Stimulated activated CD8-positive, alpha-beta memory T cell treated with anti-CD3 and anti-CD28 coated beads, Interleukin-2, amount 100 ng/mL, for 1 hour (primary cell): Measurements from ENCODE around the gene ENTPD2.
"Not testable (repeated sequence)": the region's sequence is repeated elsewhere in the genome, so short reads cannot be mapped to it uniquely, and the experiment has no call there.

Experiments
- DNase-seq, 2 donors: peaks; one replicate each; pipeline ENCODE4 v3.0.0-alpha.2; 2020; ENCODE audit warnings: low read depth in 2 of 2

The ENTPD2 gene

DNA sequence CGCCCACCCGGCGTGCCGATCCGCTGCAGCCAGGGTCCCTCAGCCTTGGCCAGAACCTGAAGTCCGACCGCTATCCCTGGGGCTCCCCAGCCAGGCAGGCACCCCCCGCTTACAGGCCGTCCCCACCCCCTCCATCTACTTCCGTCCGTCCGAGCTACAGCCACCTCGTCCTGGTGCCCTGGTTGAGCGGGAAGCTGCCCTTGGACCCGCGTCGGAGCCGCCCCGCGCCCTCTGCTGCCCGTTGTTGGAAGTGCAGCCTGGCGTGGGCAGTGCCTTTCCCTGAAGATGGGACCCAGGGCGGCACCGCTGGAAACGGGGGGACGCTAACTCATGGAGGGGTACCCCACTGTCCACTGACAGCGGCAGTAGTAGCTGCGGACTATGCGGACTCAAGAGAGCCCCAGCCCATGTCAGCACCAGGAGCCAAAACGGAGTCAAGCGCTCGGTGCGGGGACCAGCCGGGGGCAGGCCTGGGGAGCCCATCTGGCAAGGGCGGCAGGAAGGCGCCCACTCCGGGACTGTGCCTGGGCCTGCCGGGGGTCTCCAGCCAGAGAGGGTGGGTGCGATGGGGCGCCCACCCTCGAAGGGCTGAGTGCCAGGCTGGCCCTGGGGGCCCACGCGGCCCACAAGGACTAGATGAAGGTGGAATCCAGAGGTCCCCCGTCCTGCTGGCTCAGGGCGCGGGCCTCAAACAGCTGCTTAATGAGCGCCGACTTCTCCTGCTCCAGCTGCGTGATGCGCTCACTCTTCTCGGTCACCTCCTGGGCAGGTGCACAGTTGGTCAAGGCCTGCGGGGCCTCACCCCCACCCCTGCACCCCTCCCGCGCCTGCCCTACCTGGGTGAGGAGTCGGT, 10.4 kb upstream of the ENTPD2 start:
- peak in 1 of 2 donors; percentile 23 for DNase-seq

DNA sequence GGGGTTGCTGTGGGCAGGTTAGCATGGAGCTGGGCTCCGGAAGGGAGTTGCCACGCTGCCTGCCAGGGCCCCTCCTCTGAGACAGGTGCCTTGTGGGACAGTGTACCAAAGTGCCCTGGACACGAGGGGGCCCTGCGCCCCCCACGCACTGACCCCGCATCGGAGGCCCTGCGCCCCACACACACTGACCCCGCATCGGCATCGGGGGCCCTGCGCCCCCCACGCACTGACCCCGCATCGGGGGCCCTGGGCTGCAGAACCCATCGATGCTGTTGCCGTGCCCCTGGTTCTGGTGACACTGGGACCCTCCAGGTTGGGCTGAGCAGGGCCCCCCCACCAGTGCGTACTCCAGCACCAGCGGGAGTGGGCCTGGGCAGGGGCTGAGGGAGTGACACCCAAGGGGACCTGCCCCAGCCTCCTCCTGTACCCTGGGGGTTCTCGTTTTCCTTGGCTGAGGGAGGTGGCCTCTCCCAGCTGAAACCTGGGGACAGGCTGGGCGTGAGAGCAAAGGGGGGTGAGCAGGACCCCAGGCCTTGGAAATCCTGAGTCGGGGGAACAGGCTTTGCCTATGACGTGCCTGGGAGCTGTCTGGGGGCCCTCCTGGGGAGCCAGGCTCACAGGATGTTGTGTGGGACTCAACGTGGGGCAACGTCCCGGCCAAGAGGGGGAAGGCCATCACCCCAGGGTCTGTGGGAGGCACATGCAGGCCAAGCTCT, 9.6 kb upstream of the ENTPD2 start:
- DNase-seq, result no peak

DNA sequence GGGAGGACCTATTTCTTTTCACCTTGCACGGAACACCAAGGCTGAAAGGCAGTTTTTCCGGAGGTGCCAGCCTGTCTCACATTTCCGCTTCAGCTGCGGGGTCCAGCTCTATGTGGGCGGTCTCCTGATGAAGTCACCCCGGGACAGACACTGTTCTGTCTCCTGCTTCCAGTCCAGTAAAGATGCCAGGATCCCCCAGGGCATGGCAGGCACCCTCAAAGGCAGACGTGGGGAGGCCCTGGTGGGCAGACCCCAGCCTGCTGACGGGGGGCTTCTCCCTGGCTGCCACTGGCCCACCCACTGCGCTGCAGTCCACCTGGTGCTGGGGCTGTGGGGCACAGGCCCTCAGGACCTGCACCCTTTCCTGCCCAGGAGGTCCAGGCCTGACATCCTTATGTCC, 8.9 kb upstream of the ENTPD2 start:
- DNase-seq, result not testable (repeated sequence)

DNA sequence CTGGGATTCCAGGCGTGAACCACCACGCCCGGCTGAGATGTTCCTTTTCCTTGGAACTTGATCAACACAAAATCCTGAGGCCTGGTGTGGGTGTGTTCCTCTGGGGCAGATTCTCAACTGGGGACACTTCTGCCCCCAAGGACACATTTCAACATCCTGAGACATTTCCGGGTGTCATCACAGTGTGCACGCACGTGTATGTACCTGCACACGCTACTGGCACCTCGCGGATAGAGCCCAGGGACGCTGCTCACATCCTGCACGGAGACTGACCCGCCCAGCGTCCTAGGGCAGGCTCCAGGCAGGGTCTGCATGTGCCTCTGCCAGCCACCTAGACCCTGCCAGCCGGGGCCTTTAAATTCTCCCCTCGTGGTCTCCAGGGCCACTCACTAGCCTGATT, 8.5 kb upstream of the ENTPD2 start:
- no peak for DNase-seq

DNA sequence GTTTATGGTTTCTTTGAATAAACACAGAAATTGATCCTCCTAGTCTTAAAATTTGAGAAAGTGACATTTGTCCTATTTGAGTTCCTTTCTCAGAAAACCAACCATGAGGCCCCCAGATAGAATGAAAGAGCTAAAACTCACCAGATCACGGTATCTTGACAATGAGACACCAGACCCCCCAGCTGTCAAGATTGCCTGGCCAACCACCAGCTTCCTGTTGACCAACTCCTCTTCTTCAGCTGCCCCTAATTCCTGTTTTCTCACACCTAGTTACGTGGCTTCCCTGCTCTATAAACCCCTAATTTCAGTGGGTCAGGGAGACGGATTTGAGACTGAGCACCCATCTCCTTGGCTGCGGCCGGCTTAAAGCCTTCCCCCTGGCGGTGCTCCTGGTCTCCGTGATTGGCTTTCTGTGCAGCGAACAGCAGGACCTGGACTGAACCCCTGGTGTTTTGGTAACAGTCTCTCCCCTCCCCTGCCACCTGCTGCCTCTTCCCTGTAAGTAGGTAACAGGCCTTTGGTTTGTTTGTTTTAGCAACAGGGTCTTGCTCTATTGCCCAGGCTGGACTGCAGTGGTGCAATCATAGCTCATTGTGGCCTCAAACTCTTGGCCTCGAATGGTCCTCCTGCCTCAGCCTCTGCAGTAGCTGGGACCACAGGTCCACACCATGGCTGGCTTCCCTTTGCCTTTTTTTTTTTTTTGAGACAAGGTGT, 4.8 kb upstream of the ENTPD2 start:
- DNase-seq, result no peak

DNA sequence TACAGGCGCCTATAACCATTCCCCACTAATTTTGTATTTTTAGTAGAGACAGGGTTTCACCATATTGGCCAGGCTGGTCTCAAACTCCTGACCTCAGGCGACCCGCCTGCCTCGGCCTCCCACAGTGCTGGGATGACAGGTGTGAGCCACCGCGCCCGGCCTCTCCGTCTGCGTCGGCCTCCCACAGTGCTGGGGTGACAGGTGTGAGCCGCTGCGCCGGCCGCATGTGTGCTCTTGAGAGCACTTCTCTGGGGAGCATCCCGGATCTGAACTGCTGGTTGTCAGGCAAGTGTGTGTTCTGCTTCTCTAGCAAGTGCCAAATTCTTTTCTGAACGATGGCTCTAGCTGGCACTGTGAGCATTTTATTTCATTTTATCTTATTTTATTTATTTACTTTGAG, 3.7 kb upstream of the ENTPD2 start:
- no peak for DNase-seq

DNA sequence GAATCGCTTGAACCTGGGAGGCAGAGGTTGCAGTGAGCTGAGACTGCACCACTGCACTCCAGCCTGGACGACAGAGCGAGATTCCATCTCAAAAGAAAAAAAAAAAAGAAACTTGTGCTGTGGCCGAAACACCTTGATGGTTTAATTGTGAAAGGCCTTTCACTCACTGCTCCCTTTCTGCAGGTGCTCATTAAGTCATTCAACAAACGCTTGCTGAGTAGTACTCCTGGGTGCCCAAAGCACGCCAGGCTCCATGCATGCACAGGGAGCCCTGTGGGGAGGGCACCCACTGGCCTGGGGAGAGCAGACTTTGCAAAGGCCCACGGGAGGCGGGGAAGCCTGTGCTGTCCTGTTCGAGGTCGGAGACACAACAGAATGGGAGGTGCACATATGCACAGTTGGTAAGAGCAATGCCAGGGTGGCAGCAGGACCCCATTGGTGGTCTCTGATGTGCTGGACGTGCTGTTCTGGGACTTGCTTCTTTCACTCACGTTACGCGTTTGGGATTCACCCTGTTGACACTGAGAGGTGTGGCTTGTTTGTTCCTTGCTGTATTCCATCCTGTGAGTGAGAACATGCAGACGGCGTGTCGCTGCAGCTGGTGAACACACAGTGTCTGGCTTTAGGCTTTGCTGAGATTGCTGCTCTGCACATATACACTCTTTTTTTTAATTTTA, 3.0 kb upstream of the ENTPD2 start:
- no peak for DNase-seq

DNA sequence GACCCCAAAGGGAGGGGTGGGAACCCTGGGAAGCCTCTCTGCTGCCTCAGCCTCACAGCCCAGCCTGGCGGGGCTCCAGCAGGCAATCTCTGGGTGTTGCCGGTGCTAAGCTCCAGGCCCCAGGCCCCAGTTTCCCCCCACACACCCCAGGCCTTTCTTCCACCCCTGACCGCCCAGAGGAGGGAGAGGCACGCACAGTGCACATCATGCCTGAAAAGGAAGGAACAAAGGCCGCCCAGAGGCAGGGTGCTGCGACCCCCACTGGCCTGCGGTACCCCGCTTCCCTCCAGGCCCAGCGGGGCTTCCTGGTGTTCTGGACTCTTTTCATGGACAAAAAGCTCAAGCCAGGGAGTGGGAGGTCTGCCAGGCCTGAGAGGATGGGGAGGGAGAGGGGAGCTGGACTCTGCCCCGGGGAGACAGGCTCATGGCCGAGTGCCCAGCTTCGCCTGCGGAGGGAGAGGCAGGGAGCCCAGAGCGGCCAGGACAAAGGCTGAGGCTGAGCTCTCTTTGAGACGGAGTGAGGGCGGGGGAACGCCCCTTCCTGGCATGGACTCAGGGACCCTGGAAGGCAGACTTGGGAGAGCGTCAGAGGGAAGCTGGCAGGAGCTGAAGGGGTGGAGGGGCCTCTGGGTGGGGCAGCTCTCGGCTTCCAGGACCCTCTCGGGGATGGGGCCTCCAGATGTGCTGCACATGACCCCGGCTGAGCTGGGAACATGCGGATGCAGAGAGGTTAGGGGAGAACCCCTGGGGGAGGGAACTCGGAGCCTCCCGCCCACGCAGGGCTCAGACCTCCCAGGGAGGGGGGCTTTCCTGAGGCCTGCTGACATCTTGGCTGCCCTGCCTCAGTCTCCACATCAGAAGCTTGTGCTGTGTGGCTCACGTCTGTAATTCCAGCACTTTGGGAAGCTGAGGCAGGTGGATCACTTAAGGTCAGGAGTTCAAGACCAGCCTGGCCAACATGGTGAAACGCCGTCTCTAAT, 1.8 kb upstream of the ENTPD2 start:
- no peak for DNase-seq

DNA sequence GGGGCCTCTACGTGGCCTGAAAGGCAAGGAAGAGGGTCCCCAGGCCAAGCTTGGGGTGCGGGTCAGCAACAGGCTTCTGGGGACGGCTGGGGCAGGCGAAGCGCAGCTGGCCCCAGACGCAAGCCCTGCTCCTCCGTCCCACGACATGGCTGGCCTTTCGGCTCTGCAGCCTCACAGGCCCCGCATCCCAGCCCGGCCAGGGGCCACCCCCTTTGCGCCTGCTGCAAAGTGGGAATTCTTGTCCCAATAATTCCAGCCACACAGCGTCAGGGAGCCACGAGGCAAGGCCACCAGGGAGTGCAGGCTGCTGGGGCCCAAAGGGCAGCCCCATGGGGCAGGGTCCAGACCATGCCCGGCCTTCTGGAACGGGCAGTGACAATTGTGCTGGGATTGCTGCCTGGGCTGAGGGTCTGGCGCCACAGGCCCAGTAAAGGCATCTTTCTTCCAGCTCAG, 1.1 kb upstream of the ENTPD2 start:
- no peak for DNase-seq

DNA sequence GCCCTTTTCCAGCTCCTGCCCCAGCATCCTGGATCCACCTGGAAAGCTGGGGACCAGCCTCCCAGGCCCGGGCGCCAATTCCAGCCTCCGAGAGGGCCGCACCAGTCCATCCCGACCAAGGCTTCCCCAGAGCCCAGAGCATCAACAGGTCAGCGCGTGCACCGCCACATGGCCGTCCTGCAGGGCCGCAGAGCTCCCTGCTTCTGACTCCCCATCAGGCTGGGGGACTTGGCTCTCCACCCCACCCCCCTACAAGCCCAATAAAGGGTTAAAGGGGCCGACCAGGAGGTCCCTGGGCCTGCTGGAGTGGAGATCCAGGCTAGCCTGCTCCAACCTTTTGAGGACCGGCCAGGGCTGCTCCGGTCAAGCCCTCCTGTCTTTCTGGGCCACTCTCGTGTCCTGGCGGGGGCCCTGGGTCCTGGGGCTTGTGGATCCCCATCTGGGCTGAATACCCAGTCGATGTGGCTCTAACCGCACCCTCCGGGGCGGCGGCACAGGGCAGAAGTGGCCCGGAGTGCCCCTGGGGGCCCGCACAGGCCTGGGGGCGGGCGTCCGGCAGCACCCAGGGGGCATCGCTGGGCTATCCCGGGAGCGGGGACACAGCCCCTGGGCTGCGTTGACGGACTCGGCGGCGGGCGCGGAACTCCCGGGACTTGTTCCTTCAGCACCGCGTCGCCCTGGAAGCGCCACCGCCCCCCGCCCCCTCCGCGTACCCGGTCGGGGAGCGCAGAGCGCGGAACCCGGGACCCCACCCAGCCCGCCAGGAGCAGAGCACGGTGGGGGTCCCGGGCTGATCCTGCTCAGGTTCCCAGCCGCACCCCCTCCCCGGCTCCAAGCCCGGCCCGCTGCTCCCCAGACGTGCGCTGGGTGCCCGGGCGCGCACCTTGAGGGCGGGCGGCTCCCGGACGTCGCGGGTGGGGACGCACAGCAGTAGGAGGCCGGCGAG, 590 bp downstream of the ENTPD2 start:
- DNase-seq, result no peak

DNA sequence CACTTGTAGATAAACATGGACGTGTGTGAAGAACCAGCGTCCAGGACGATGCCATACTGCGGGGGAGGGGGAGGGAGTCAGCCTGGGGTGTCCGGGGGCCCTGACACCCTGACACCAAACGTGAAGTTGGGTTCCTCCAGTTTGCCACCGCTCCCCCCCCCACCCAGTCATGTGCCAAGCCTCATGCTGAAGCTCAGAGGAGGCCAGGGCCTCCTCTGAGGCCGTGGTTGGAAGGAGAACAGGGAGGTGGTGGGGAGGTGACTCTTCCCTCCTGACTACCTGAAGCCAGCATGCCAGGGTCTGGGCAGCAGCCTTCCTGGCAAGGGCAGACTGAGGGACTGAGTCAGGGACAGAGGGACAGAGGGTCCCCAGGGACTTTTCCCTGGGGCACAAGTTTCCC, 1.6 kb downstream of the ENTPD2 start:
- no peak for DNase-seq

DNA sequence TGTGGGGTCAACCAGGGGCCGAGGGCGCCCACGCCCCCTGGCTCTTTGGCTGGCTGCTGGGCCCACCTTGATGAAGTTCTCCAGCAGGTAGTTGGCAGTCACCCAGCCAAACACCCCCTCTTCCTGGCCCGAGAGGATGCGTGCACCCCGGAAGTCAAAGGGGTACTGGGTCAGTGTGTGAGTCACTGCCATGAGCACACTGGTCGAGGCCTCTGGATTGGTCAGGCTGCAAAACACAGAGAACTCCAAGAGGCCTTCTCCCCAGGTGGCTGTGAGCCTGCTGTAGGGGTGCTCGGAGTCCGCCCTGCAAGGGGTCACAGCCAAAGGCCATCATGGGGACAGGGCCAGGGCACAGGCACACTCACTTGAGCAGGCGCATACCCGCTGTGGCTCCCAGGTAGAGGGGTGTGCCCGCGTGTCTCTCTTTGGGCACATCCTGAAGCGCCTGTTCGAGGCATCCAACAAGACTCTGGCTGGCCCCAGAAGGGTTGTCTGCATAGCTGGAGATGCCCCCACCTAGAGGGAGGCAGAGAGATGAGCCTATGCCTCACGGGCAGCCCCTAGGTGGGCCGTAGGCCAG, 2.6 kb downstream of the ENTPD2 start:
- DNase-seq, result no peak

DNA sequence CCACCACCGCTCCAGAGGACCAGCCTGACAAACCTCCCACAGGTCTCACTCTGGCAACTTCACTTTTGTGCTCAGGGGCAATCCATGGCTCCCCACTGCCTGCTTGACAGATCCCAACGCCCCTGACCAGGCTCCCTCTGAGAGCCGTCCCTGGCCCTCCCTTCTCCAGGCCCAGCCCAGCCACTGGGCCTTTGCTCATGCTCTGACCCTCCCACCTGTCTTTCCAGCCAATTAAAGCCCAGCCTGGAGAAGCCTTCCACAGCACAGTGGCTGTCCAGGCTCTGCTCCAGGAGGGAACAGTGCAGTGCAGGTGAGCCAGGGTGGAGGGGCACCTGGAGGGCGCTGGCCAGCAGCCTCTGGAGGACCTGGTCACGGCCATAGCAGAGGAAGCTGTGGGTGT, 3.3 kb downstream of the ENTPD2 start:
- DNase-seq, result no peak

DNA sequence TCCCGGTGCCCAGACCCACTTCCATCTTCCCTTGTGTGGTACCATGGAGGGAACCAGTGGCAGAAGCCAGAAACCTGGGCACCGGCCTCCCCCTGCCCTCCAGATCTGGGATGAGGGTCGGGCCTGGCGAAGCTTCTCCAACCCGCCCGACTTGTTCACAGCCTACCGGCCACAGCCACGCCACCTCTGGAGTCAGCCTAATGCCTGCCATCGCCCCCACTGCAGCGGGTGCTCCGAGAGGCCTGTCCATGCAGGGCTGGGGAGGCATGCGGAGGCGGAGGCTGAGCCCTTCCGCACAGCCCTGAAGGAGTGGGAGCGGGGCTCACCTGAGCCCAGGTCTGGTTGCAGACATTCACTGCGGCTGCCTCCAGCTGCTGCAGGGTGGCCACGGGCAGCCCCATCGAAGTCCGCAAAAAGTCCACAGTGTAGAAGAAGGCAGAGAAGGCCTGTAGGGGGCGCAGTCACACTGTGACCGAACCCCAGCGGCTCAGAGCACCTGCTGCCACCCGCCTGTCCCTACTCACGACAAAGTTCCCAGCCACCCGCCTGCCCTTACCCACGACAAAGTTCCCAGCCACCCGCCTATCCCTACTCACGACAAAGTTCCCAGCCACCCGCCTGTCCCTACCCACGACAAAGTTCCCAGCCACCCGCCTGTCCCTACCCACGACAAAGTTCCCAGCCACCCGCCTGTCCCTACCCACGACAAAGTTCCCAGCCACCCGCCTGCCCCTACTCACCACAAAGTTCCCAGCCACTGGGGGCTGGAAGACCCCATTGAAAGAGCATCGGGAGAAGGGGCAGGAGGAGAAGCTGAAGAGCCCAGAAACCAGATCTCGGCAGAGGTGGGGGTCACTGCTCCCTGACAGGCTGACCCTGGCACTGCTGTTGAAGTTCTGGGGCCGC, 4.1 kb downstream of the ENTPD2 start:
- no peak for DNase-seq

DNA sequence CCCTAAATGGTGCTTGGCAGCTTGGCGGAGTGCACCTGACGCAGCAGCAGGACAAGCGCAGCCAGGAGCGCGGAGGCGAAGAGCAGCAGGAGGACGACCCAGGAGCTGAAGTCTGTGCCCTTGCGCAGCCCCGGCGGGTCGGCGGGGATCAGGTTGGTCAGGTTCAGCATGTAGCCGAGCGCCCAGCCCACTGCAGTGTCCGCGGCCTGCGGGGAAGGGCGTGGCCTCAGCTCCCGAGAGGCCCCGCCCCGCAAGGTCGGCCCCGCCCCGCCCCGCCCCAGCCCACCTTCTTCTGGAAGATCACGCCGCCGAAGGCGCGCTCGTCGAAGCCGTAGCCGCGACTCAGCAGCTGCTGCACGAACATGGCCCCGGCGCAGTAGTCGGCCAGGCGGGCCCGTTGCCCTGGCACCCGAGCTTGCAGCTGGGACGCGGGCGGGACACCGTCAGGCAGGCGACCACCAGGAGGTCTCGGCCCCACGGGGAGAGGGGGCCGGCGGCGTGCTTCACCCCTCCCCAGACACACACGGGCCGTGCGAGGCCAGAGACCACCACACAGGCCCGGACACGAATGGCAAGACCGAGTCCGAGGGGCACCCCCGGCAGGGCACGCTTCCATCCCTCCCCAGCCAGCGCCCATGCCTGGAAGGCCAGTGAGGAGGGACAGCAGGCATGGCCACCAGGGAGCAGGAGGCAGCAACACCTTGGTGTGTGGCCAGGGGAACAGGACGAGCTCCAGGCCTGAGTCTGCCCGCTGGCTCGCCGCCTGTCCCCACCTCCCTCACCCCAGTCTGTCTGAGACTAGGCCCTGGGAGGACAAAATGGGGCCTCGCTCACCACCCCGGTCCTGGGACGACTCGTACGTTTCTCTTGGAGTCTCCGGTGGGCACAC, 5.0 kb downstream of the ENTPD2 start:
- DNase-seq, result no peak

DNA sequence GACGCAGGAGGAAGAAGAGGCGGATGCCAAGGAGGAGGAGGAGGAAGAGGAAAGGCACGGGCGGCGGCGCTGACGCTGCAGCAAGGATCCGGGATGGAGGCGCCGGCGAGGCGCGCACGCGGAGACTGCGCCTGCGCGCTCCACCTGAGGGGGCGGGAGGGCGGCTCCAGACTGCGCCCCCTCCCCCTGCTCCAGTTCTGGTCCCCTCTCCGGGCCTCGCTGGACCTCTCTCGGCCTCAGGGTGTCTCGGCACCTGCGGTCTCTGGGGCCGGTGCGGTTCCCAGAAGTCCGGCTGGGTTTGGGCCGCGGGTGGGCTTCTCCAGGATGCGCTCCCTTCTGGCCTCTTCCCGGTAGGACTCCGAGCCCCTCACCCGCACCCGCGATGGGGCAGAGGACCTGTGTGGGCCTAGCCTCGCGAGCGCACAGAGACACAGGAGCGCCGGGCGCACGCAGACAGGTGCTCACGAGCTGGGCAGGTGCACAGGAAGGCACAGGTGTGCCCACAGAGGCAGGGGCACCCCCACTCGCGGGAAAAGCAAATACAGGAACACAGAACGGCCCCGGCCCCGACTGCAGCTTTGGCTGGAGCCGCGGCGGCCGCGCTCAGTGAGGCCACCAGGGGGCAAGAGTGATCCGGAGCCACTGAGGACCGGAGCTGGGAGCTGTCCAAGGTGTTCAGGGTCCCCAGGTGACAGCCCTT, 7.6 kb downstream of the ENTPD2 start, which contains the start of gene NPDC1:
Gene NPDC1, minus strand, starts transcription at position 90 of the 700 bp plus-strand sequence. CDS start 188 bp downstream, outside the sequence.
- peak; percentile 53 to 66 for DNase-seq
